Ovary (tissue), 9 donors: ENCODE results near the gene ARFGAP1. TPM values are rescaled to one million over a fixed set of nuclear protein-coding genes. Genes with fewer than 3 reads are reported as not detected.
A peak's percentile ranks its signal among the peaks of the same experiment; 100 is the strongest.

Experiments used
- DNase-seq, 5 donors: peaks; one replicate each; pipeline ENCODE4 v3.0.0-alpha.2; 2019 to 2020
- H3K27ac ChIP-seq, 2 donors: fragments of 200-600 bp; one replicate each; pipeline versions ENCODE4 v1.5.1 to v1.8.0; 2019 to 2022
- H3K27me3 ChIP-seq: fragments of 200-600 bp; one replicate; pipeline ENCODE4 v1.8.0; 2022
- H3K36me3 ChIP-seq: fragments of 200-600 bp; sonication (generic); one replicate; pipeline ENCODE4 v1.5.1; 2019
- H3K4me1 ChIP-seq: one replicate; pipeline ENCODE4 v1.8.1; 2013; ENCODE audit warnings: mild to moderate bottlenecking, moderate library complexity; ENCODE audit not compliant: insufficient read depth
- H3K4me3 ChIP-seq: fragments of 200-600 bp; sonication (generic); one replicate; pipeline ENCODE4 v1.5.1; 2017
- H3K9me3 ChIP-seq, 2 donors: fragments of 200-600 bp in 1 of 2; sonication (generic) in 1 of 2; one replicate each; pipeline versions ENCODE4 v1.5.1 to v1.8.1; 2013 to 2019; ENCODE audit warnings: mild to moderate bottlenecking in 1 of 2, moderate library complexity in 1 of 2
- CTCF ChIP-seq, 3 donors: fragments of 450-650 bp in 2 of 3; fragments of 200-600 bp in 1 of 3; IDR thresholded peaks; one replicate each; pipeline versions ENCODE4 v1.5.1 to v1.8.0; 2016 to 2022; ENCODE audit warnings: antibody characterized with exemption in 3 of 3, mild to moderate bottlenecking in 1 of 3
- EP300 ChIP-seq: sonication (generic); formaldehyde crosslinking; IDR thresholded peaks from one replicate; pipeline ENCODE4 v1.6.1; 2017; ENCODE audit warnings: antibody characterized with exemption
- POLR2A ChIP-seq: fragments of 450-650 bp; IDR thresholded peaks from one replicate; pipeline ENCODE4 v1.6.1; 2017; ENCODE audit warnings: antibody characterized with exemption, mild to moderate bottlenecking, moderate library complexity
- WGBS, 3 donors: extraction: QIAGEN DNeasy Blood & Tissue Kit in 1 of 3; methylation state at CpG; one replicate each; pipeline versions ENCODE4 v1.1.5 to v1.1.7; 2013 to 2017; 5-methylcytosine and 5-hydroxymethylcytosine counted together
- intact Hi-C, 4 donors: fragments of 100-400 bp; cut with DNase I; formaldehyde crosslinking; loops; one replicate each; pipeline versions ENCODE4 v1.11.0 to v1.15.1; 2022 to 2023
- polyA plus RNA-seq, 2 donors: library from polyadenylated mRNA; stranded (reverse); fragments of 200-250 nt in 1 of 2; fragments of 350-450 nt in 1 of 2; fragmentation: Illumina TruSeq in 1 of 2; extraction: RNeasy Lipid Tissue Mini Kit (QIAGEN cat#74804) in 1 of 2; gene quantifications; one replicate each; pipeline ENCODE4 v1.2.3, GENCODE V29; 2013 to 2014
- total RNA-seq, 7 donors: library from RNA; depleted of rRNA in 2 of 7; stranded (reverse); fragments of >200 nt in 2 of 7; fragmentation: NEBNext Ultra II Directional in 3 of 7; extraction: Animal tissue kit (Norgen Biotek cat#: 25700) in 3 of 7; gene quantifications; one replicate each; pipeline versions ENCODE4 v1.1.0 to v1.2.4, GENCODE V29; 2016 to 2023
- donor health status: DM: no; HTN: no; CAD: no; lungs with moderate emphysema.
- donor health status: DM: no; HTN: no; CAD: no.
- donor health status: Bipolar disorder and iron deficiency.
- donor health status: DM: yes; HTN: yes; CAD: no.
- donor health status: DM: no; HTN: no; CAD: no.
- donor health status: DM: yes; HTN: yes; CAD: no.

The ARFGAP1 gene
- total and polyA plus RNA-seq, 9 donors = 18.9 to 80.2 (median 68.7) TPM

DNA sequence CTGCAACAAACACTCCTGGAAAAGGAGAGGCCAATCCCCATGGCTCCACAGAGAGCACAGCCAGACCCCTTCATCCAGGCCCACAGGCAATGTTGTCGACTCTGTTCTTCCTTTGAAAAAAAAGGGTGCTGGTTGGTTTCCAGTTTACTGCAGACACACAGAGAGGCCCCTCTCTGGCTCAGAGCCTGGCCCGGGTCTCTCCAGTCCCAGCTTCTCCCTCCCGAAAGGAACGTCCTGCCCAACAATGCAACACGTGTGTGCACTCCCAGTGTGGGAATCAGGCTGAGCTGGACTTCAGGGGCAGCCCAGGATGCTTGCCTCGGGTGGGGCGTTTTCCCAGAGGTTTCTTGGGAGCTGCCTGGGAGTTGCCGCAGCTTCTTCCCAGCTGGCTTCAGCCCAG is 13.8 kb upstream of the ARFGAP1 start:
- no peak overlapping the region for H3K4me3 ChIP-seq
- WGBS, 3 donors = 8 to 16% (median 11%) methylated on average over 8 of the region's 8 CpGs
- no peaks in the 10 kb centered on the region for H3K4me1 ChIP-seq
- intact Hi-C loops = no loop called here
- TF ChIP-seq POLR2A (no peak), EP300 (no peak)
- no peaks in the 10 kb centered on the region for H3K9me3 ChIP-seq
- no peak overlapping the region for H3K27ac ChIP-seq
- no peaks in the 10 kb centered on the region for H3K36me3 ChIP-seq
- no peaks in the 10 kb centered on the region for H3K27me3 ChIP-seq
- DNase-seq = peak in 1 of 5 donors; percentile 45

GRCh38 chr20:63259734-63260460 is 12.7 kb upstream of the ARFGAP1 start:
- Histone ChIP-seq H3K27ac (no peak overlapping the region), H3K36me3 (no peaks in the 10 kb centered on the region), H3K27me3 (no peaks in the 10 kb centered on the region), H3K9me3 (no peaks in the 10 kb centered on the region), H3K4me1 (no peaks in the 10 kb centered on the region), H3K4me3 (no peak overlapping the region)
- 69 to 83% (median 74%) methylated on average over 23 to 25 of the region's 25 CpGs for WGBS, 3 donors
- no peak for DNase-seq
- TF ChIP-seq EP300 (no peak), CTCF (IDR thresholded peaks at IDR 0.05) (no peak), POLR2A (no peak)
- intact Hi-C loops = no loop called here

GRCh38 chr20:63260521-63260920 is 12.1 kb upstream of the ARFGAP1 start:
- H3K4me3 ChIP-seq = no peak overlapping the region
- no peak overlapping the region for H3K27ac ChIP-seq
- intact Hi-C loops = no loop called here
- no peaks in the 10 kb centered on the region for H3K9me3 ChIP-seq
- no peak for TF ChIP-seq CTCF (IDR thresholded peaks at IDR 0.05)
- no peak for TF ChIP-seq EP300
- no peak for TF ChIP-seq POLR2A
- no peaks in the 10 kb centered on the region for H3K36me3 ChIP-seq
- no peaks in the 10 kb centered on the region for H3K4me1 ChIP-seq
- H3K27me3 ChIP-seq = no peaks in the 10 kb centered on the region
- 70 to 77% (median 77%) methylated on average over 15 of the region's 15 CpGs for WGBS, 3 donors
- DNase-seq = no peak

DNA sequence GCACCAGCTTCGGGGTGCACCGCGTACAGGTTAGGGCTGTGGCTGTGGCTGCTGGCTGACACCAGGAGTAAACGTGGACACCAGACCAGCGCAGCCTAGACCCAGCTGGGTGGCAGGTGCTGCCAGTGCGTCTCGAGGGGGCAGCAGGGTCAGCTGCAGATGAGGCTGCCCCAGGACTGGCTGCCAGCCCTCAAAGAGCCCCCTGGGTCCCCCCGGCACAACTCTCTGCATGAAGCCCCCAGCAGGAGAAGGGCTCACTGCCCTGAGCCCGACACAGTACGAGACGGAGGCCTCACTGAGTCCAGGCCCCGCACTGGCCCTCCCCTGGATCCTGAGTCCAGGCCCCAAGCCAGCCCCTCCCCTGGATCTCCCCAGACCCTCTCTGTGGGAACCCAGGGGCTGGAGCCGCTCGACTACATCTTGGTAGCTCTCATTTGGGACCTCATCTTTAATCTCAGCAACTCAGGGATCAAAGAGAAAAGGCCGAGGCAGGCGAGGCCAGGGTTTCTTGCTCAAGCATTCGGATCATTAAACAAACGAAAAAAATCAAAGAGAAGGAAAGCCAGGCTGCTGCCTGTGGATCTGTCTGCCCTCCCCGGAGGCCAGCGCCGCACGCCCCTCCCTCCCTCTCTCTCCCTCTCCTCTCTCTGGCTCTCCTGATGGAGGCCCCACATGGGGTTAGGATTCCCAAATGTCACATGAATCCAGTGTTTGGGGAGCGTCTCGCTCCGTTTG is 11.4 kb upstream of the ARFGAP1 start:
- no peaks in the 10 kb centered on the region for H3K36me3 ChIP-seq
- 19 to 23% (median 21%) methylated on average over 22 to 25 of the region's 25 CpGs for WGBS, 3 donors

More for the DNA sequence above, 11.4 kb upstream of the ARFGAP1 start:
- Histone ChIP-seq H3K27me3 (no peaks in the 10 kb centered on the region), H3K9me3 (no peaks in the 10 kb centered on the region), H3K27ac (no peak overlapping the region), H3K4me3 (no peak overlapping the region), H3K4me1 (no peaks in the 10 kb centered on the region)
- intact Hi-C loops = no loop called here
- no peak for TF ChIP-seq POLR2A
- no peak for TF ChIP-seq EP300
- TF ChIP-seq CTCF (IDR thresholded peaks at IDR 0.05) = no peak
- no peak for DNase-seq
